GM12892 (cell line): Measurements from ENCODE around the gene TIMM10.

Experiments
- POLR2A ChIP-seq: IDR thresholded peaks from 2 replicates; pipeline ENCODE4 v1.6.1; 2011; ENCODE audit warnings: low read depth, low read length, control low read depth
- POLR2AphosphoS5 ChIP-seq: IDR thresholded peaks from 2 replicates; pipeline ENCODE4 v1.6.1; 2011; ENCODE audit warnings: low read depth, low read length, control low read depth

GRCh38 chr11:57506522-57506921, 24.0 kb downstream of the TIMM10 start:
- no peak for TF ChIP-seq POLR2A
- TF ChIP-seq POLR2AphosphoS5: no peak
